ENCODE results near the gene GPR65.
"Not testable (repeated sequence)": the region's sequence is repeated elsewhere in the genome, so short reads cannot be mapped to it uniquely, and the experiment has no call there.

Gene GPR65

DNA sequence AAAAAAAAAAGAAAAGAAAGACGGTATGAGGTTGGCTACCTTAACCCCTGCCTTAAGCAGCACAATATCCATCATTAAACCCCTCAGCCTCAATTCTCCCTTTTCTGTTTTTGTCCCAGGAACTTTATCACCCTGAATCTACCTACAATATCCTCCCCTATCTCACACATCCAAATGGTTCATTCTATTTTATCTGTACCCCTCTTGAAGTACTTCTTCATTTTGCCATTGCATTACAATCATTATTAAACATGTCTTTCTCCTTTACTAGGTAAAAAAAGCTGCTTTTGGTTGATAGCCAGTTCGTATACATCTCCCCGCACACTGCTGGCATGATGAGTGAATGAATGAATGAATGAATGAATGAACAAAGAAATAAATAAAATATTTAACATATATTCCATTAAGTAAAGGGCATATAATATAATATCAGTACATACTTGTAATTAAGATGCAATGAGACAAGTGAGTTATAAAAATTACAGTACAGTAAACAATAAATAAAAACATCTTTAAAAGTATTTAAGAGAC is 364 bp upstream of the GPR65 start:
- no peak for DNase-seq

DNA sequence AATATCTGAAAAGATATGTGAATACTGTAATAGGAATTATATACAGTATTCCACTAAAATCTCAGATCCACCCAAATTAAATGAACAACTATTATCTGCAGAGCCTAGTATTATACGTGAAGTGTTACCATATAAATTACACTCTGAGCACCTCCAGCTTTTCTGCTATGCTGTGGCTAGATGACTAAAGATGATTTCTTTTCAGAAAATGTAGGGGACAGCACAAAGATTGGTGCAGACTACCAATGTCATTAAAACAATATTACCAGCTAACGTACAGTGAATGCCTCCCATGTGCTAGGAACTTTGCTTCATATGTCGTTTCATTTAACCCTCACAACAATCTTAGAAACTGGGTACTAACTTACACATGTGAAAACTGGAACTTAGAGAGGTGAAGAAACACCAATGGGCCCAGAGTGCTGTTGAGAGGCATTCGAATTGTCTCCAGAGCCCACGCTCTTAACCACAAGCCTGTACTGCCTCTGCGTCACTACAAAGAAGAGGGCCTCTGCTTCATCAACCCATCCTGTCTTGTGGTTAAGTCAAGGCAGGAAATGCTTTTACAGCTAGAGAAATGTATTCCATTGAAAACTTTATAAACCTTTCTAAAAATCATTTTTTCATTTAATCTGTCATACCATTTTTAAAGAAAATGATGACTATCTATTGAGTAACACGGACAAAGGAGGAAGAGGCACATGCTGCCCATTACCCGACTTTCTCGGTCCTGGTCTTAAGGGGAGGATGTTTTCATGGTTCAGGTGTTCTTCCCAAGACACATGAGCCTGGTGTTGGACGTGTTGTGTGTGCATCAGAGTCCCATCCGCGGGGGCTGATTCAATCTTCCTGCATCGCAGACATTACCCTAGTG is 1.3 kb downstream of the GPR65 start:
- no peak for DNase-seq

DNA sequence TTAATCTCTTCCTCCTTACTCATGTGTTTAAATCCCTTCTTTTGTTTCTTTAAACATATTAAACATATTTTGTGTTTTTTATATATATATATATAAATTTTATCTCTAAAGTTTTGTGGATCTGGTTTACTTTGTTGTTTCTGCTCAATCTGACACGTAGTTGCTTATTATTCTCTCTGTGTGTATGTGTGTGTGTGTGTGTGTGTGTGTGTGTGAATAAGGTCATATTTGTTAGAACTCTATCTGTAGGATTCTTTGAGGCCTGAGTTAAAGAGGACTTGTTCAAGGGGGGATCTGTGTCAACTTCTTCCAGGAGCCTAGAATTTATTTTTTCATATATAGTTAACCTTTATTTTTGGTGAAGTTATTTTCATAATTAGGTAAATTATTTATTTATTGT is 2.7 kb downstream of the GPR65 start:
- DNase-seq: no peak

DNA sequence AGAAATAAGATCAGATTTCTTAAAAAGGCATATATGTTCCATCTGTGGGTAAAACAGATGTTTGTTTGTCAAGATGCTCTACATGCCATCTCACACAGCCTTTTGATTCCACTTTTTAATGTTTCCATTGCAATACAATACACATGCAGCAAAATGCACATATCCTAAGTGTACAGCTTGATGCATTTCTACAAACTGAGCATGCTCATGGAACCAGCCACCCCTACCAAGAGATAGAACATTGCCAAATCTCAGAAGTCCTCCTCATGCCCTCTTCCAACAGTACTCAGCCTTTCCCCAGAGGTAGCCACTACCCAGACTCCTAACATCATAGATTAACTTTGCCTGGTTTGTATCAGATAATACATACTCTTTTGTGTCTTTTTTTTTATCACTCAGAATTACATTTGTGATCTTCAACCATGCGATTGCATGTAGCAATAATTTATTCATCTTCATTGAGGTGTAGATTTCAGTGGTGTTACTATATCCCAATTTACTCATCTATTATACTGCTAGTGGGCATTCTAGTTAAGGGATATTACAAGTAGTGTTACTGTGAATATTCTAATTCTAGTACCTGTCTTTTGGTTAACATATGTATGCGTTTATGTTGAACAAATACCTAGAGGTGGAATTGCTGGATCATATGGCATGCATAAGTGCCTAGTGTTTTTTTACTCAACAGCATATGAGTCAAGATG is 3.3 kb downstream of the GPR65 start:
- DNase-seq: no peak

DNA sequence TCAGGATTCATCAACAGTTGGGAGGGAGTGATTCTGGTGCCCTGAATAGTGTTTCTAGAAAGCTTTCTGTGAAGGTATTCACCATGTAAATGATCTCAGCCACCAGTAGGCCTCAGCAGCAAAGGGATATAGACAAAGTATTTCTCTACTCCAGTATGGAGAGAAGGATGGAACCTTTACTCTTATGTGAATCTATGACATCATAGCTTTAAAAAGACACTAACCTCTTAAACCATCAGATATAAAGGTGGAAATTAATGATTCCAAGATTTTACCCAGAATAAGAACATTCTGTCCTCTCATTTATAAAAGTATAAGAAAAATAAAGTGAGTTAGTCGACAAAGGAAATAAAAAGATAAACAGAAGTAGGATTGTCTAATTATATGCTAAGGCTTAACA is 4.6 kb downstream of the GPR65 start:
- DNase-seq: no peak

DNA sequence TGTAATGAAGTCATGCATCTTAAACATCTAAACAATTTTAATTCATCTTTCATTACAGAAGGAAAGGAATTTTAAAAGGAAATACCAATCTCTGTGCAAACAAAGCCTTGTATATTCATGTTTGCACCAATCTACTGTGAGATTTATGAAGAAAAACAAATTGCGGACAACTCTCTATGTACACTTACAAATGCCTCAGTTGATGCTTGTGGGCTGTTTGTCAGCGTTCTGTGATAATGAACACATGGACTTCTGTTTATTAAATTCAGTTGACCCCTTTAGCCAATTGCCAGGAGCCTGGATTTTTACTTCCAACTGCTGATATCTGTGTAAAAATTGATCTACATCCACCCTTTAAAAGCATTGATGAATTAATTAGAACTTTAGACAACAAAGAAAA is 5.4 kb downstream of the GPR65 start:
- DNase-seq: no peak

DNA sequence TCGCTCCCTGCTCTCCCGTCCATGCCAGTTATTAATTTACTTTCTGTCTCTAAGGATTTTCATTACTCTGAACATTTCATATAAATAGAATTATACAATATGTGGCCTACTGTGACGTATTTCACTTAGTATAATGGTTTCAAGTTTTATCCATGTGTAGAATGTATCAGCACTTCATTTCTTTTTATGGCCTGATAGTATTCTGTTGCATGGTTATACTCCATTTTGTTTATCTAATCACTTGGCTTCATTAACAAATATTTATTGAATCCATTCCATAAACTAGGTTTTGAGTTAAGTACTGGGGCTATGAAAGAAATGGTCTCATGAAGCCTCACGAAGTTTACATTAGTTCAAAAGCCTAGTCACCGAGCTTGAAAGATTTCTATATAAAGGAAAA is 7.6 kb downstream of the GPR65 start:
- DNase-seq: no peak

DNA sequence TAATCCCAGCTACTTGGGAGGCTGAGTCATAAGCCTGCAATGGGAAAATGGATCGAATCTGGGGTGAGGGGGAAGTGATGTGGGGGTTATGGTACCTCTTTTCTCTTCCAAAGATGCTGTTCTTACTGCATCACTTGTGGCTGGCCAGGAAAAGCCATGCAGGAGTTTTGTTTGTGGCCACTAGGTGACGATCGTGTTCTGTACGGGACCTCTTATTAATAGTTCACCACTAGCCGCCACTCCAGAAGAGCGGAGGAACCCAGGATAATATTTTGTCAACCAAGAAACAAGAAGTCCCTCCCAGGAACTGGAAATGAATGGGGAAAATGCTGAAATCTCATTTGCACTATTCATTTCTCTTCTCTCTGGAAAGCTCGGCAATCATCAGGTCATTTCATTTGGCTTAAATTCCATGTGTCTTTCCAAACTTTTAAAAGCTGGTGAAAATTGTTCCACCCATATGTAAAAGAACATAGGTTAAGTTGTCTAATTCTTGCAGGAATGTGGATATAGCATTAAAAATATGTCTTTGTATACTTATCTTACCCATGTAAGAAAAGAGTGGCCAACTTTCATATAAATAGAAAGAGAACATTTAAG is 8.9 kb downstream of the GPR65 start:
- peak; percentile 79 for DNase-seq

DNA sequence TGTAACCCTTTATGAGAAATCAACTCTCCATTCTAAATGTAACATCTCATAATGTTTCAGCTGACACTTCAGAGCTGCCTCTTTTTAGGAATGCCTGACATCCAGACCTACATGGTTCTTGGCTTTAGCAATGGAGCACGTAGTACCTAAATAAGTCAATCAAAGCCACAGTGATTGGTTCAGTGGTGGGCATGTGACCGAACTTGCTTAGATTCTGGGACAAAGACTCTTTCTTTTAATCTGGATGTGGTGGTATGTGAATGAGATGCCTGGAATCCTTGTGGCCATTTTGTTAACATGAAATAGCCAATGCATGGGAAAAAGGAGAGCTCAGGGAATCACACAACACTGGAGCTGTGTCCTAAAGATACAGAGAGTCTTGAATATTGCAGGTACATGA is 11.8 kb downstream of the GPR65 start:
- DNase-seq: no peak

DNA sequence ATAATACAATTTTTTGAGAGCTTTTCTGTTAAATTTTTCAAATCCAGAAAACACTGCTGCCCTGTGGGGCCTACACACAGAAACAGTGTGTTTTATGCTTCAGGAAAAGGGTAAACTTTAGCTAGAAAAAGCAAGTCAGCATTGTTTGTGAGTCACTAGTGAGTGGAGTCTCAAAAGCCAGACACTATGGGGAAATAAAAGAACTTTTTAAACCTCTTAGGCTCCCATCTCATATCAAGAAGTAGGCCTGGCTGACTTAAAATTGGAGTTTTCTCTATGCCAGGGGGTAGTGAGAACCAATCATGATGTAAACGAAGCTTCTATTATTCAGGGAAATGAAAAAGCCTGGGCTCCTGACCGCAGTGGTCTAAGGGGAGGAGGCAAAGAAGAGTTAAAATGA is 12.6 kb downstream of the GPR65 start:
- no peak for DNase-seq

DNA sequence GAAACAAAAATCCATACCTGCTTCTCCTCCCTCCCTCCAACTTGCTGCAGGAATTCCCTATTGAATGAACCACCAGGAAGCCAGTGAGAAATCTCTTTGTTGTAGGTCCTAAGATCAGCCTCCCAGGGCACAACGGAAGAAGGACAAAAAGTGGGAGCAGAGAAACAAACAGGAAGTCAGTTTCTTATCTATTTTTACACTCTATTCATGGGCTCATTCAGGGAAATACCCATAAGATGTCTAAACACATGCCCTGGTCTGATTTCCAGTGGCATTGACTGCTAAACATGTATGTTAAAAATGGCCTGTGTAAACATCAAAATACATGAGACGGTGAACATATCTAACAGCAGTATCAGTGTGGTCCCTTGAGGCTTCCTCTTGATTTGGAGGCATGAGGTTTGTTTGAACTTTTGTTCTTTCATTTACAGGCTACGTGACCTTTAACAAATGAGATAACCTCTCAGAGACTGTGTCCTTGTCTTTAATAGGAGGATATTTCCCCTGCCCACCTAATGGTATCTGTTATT is 18.8 kb downstream of the GPR65 start:
- no peak for DNase-seq

DNA sequence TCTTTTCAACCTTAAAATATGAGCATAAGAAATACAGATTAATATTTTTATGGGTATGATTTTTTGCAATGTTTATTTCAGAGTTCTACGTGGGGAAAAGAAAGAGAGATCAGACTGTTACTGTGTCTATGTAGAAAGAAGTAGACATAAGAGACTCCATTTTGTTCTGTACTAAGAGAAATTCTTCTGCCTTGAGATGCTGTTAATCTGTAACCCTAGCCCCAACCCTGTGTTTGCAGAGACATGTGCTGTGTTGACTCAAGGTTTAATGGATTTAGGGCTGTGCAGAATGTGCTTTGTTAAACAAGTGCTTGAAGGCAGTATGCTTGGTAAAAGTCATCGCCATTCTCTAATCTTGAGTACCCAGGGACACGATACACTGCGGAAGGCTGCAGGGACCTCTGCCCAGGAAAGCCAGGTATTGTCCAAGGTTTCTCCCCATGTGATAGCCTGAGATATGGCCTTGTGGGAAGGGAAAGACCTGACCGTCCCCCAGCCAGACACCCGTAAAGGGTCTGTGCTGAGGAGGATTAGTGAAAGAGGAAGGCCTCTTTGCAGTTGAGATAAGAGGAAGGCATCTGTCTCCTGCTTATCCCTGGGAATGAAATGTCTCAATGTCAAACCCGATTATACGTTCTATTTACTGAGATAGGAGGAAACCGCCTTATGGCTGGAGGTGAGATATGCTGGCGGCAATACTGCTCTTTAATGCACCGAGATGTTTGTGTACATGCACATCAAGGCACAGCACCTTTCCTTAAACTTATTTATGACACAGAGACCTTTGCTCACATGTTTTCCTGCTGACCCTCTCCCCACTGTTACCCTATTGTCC is 19.5 kb downstream of the GPR65 start:
- DNase-seq: not testable (repeated sequence)

DNA sequence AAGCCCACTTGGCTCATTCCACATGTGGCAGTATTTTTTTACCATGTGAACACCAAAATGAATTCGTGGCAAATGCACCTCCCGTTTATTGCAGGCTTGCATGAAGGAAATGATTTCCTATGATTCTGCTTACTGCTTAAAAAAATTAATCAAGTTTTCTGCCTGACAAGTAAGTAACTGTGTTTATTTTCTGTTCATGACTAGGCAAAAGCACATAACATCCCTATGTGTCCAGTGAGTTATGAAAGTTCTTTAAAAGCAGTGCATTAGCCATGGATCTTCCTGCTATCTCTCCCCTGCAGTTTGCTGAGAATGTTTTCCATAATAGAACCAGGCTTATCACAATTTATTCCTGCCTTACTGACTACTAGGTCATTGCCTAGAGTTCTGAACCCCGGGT is 20.4 kb downstream of the GPR65 start:
- DNase-seq: no peak

DNA sequence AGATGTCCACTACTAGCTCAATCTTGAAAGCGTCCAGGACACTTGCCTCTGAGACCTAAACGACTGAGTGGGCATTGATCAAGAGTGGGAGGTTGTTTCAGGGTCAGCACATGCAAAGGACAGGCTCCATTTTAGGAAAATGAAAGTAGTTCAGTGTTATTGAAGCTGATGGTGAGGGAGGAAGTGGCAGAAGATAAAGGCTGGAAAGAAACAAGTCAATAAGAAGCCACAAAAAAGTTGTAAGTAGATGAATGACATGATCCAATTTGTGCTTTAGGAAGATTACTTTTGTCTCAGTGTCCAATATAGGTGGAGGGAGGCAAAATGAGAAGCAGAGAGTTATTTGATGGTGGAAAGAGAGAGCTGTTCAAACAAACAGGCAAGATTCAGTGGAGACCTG is 22.0 kb downstream of the GPR65 start:
- no peak for DNase-seq

DNA sequence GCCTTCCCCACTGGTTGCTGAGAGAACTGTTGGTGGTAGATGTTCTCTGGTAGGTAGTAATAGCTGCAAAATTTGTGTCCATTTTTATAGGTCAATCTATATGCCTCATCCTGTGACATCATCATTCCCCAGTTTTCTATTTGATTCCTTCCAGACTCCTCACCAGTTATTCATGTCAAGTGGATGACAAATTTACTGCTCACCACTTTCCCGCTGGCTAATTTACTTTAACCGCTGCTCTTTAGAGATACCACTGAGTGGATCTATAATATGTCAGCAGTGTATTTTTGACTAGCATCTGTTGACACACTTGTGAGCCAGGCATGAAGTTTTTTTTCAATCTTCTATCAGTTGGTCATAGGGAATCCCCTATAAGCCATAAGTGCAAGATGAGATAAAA is 24.6 kb downstream of the GPR65 start:
- no peak for DNase-seq

DNA sequence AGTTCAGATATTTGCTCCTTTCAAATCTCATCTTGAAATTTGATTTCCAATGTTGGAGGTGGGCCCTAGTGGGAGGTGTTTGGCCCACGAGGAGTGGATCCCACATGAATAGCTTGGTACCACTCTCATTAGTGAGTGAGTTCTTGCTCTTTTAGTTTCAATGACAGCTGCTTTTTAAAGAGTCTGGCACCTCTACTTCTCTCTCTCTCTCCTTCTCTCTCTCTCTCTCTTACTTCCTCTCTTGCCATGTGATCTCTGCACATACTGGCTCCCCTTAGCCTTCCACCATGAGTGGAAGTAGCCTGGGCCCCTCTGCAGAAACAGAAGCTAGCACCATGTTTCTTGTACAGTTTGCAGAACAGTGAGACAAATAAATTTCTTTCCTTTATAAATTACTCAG is 25.1 kb downstream of the GPR65 start:
- DNase-seq: no peak

DNA sequence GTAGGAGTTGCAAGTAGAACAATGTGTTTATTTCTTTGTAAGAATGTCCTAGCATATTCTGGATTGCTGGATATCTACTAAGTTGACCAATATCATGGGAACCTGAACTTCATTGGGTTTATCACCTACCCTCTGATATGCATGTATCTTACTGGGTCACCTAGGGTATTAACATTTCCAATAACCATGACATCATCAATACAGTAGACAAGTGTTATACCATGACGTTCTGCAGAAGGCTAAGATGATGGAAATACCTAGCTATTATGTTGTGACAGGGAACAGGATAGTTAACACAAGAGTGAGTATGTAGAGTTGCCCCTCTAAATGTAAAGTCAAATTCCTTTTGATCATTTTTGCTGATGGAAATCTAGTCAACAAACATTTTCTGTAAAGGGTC is 26.0 kb downstream of the GPR65 start:
- DNase-seq: no peak

DNA sequence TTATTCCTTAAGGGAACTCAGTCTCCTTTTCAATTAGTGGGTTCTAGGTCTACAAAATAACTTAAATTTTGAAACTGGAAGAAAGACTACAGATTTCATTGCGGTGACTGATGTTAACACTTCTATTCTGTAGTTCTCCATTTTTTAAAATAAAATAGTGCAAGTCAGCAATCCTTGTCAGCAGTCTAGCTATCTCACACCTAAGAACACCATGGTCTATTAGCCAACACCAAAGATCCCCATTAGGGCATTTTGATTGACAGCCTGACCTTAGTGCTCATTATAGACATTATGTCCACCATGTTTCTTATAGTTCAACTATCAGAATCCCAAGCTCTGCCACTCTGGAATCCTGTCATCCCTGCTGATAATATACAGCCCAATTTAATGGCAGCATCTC is 27.4 kb downstream of the GPR65 start:
- DNase-seq: no peak

DNA sequence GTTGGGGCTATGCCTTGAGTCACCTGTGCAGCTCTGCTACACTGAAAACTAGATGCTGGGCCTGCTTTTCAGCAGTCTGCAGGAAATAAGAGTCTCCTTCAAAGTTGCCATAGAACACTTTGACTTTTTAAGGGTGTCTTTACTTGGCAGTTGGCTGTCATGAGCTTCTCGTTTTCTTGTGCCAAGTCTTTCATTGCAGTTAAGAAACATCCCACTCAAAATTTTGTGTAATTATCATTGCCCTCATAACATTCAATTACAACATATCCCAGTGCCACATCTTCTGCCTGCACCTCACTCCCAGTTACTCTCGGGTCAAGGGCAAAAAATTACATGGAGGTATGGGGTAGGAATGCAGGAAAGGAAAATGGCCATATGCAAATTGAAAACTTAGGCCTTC is 29.1 kb downstream of the GPR65 start:
- no peak for DNase-seq

DNA sequence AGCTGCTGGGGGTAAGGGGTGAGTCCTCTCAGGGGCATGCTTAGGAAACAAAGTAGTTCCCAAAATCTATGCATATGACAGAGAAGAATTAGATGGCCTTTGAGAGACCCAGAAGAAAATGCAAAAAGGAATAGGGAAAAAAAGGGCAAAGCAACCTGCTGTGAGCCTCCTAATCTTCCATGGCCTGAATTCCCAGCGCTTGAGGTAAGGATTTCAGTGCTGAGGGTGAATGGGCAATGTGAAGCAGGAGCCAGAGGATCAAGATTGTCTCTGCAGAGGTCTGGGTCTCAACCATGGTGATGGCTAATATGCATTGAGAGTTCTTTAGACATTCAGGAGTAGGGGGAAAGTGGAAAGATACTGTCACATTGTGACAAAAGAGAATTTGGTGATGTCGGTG is 31.5 kb downstream of the GPR65 start:
- no peak for DNase-seq

DNA sequence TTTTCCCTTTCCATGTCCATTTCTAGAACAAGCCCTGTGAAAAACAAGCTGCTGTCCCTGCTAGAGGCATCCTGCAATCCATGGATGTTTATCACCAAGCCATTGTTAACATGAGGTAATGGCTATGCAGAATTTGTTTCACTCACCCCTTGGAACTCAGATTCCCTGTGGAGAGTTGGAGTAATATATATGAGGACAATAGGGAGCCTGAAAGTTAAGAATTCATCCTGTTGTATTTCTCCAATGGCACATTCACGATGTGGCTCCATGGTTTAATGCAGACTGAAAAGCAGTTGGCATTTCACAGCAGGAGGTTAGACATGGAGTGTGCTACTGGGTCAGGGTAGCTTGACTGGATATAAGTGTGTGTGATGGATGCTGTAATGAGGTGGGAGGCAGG is 32.4 kb downstream of the GPR65 start:
- DNase-seq: peak; percentile 17

DNA sequence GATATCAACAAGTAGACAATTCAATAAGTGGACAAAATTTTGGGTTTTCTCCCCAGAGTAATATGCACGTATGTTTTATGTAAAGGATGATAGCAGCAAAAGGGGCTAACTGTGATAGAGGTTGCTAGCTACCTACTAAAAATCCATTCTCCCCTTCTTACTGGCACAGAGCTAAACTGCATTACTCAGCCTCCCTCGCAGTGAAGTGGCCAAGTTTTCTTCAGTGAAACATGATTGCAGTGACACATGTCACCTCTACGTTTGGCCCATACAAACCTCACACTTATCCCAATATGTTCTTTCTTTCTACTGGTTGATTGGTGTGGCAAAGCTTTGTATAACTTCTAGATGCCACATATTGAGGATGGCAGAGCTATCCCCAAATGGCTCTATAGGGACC is 34.3 kb downstream of the GPR65 start:
- DNase-seq: no peak

DNA sequence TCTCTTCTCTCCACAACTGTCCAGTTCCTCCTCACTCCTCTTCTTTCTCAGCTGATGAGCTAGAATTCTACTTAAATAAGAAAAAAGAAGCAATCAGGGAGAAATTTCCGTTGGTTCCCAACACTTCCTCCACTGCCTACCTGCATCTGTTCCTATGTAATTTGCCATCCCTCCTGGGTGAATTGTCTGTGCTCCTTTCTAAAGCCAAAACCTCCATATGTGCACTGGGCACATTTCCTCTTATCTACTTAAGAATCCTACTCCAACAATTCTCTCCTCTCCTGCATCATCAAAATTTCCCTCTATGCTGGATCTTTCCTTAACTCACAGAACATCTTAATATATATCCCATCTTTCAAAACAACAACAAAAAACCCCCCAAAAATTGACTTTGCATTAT is 35.2 kb downstream of the GPR65 start:
- no peak for DNase-seq

All from retina (tissue), 1 donor.